ENCODE data around the gene RAI1.

RAI1 gene

DNA sequence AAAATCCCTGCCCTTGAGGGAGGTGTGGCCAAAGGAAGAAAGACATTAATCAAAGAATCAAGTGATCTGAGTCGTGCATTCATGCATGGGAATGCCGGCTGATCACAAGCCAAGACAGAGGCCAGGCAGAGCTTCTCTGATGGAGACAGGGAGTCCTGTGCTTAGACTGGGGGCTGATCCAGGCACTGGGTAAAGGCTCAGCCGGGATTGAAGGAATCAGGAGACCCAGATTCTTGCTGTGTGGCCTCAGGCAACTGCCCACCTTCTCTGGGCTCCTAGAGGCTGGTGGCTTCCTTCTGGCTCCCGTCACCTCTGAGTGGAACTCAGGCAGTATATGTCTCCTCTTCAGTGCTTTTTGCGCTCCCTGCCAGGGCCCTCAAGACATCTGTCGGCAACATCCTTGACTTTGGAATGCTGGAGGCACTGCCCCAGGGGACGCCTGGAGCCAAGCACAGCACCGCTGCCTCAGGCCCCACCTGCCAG lies 17.7 kb downstream of the RAI1 start:
- H3K4me3 ChIP-seq (ENCODE audit: low read depth, low read length), result no peak overlapping the region
- TF ChIP-seq, protein P1, sequence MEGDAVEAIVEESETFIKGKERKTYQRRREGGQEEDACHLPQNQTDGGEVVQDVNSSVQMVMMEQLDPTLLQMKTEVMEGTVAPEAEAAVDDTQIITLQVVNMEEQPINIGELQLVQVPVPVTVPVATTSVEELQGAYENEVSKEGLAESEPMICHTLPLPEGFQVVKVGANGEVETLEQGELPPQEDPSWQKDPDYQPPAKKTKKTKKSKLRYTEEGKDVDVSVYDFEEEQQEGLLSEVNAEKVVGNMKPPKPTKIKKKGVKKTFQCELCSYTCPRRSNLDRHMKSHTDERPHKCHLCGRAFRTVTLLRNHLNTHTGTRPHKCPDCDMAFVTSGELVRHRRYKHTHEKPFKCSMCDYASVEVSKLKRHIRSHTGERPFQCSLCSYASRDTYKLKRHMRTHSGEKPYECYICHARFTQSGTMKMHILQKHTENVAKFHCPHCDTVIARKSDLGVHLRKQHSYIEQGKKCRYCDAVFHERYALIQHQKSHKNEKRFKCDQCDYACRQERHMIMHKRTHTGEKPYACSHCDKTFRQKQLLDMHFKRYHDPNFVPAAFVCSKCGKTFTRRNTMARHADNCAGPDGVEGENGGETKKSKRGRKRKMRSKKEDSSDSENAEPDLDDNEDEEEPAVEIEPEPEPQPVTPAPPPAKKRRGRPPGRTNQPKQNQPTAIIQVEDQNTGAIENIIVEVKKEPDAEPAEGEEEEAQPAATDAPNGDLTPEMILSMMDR (IDR thresholded peaks at IDR 0.05; ENCODE audit: low read depth, low read length), result no peak

DNA sequence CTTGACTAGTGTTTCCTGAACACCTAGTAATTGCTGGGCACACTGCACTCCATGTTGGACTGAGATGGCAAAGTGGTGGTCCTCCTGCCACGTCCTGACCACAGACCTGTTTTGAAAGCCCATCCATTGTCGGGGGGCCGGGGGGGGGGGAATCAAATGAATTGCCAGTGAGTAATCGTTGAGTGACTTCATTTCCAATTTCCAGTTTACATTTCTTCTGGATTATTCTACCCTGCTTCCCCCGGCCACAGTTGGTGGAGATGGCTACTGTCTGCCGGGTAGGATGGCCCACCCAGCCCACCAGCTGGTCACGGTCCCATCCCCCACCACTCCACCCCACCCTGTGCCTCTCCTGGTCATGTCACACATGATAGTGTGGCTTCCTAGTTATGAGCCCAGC lies 18.2 kb downstream of the RAI1 start:
- no peak overlapping the region for H3K4me3 ChIP-seq (ENCODE audit: low read depth, low read length)
- TF ChIP-seq, protein P1 (IDR thresholded peaks at IDR 0.05; ENCODE audit: low read depth, low read length), result no peak

DNA sequence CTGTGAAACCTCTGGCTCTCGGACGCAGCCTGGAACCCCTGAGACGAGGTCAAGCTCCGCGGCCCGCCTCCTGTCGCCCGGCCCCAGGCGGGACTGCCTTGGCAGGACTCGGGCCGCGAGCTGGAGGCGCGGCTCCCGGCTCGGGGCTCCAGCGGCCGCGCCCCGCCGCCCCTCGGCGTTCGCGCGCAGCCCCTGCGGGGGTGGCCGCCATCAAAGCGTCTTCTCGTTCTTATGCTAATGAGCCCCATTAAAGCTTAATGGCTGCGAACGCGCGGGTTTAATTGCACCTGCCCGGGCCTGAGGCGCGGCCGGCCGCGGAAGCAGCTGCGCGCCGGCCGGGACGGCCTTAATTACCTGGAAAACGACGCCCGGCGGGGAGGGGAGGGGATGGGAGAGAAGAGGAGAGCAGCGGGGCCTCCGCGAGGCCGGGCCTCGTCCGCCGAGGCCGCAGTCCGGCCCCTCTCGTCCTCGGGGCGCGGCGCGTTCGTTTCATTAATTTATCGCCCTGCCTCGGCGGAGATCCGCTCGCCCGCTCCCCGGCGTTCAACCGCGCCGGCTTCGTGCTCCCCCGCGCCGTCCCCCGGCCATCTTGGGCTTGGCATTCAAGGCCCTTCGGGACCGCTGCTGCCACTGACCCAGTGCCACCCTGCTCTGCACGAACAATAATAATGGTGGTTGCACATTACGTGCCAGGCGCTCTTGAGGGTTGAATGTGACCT lies 19.2 kb downstream of the RAI1 start:
- TF ChIP-seq, protein P1 (IDR thresholded peaks at IDR 0.05; ENCODE audit: low read depth, low read length), result no peak
- no peak overlapping the region for H3K4me3 ChIP-seq (ENCODE audit: low read depth, low read length)

DNA sequence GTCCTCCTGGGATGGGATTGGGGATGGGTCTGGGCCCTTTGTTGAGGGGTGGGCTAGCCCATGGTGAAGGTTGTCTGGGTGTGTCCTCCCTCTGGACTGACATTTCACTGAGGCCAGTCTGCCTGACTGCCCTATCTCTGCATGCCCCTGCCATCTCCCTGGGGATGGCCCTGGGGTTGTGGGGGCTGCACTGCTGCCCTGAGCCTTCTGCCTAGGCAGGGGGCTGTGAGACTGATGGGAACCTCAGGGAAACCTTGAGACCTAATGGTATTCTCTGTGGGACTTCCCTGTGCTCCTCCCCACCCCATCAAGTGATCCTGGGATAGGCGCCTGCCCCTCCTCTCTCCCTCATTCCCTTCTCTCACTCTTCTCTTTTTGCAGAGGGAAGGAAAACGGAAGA lies 19.9 kb downstream of the RAI1 start:
- no peak overlapping the region for H3K4me3 ChIP-seq (ENCODE audit: low read depth, low read length)
- TF ChIP-seq, protein P1 (IDR thresholded peaks at IDR 0.05; ENCODE audit: low read depth, low read length), result no peak

DNA sequence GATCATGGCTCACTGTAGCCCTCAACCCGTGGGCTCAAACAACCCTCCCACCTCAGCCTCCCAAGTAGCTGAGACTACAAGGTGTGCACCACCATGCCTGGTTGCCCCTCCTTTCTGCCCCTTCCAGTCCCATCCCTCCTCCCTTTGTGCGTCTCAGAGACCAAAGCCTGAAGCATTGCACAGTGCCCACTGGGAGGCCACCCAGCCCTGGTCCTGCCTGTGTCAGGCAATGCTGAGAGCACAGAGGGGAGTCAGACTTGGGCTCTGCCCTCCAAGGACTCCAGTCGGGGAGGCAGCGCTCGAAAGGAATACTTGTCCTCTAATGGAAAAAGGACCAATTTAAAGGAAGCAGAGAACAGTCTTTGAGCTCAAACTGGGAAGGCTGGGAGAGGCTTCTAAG lies 20.4 kb downstream of the RAI1 start:
- H3K4me3 ChIP-seq (ENCODE audit: low read depth, low read length), result no peak overlapping the region
- TF ChIP-seq, protein P1 (IDR thresholded peaks at IDR 0.05; ENCODE audit: low read depth, low read length), result no peak

DNA sequence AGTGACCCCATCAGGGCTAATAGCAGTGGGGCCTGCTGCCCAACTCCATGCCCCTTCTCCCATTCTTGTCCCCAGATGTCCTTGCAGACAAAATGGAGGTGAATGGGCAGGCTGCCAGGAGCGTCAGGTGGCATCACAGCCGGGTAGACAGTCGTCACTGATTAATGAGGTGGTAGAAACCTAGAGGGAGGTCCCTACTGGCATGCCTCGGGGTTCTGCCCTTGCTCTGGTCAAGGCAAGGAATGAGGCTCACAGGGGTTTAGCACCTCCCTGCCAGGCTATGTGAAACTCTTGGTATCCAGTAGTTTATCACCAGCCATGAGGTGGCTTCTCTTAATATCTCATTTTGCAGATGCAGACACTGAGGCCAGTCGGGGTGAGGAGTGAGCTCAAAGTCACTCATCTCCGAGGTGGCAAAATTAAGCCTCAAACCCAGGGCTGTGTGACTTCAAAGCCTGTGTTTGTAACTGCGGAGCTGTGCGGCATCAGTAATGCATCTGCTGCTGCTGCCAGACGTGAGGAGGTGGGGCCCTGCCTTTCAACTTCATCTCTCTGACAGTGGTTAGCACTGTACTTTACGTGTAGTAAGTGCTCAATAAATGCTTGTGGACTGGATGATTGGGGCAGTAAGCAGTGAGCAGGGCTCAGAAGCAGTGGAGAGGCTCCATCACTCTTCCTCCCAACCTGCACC lies 21.3 kb downstream of the RAI1 start:
- no peak overlapping the region for H3K4me3 ChIP-seq (ENCODE audit: low read depth, low read length)

More for the DNA sequence above, 21.3 kb downstream of the RAI1 start:
- TF ChIP-seq, protein P1 (IDR thresholded peaks at IDR 0.05; ENCODE audit: low read depth, low read length), result no peak
